NCI-H1105 treated with DMSO at 0.1 percent for 48 hours (cell line): ENCODE measurements around the gene RASA4.
"Not testable (repeated sequence)": the region's sequence is repeated elsewhere in the genome, so short reads cannot be mapped to it uniquely, and the experiment has no call there.

Experiments used
- DNase-seq: peaks from one replicate; lab custom pipeline; 2025; lab: John Stamatoyannopoulos, UW

RASA4 gene

DNA sequence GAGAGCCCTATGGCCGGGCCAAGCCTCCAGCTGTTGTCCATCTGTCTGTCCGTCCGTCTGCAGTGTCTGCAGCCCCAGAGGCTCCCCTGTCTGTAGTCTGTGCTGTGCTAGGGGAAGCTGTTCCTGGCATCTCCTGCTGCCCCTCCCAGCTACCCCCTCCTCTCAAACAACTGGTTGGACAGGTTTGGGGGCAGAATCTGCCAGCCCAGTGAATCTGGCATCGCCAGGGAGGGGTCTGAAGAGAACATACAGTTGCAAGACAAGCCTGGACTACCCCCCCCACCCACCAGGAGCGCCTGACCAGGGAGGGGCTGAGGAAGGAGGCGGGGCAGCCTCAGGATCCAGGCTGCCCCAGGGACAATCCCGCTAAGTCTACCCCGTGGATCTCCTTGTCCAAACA, 73.0 kb downstream of the RASA4 start, which contains the start of gene UPK3BL2:
Gene UPK3BL2, minus strand, starts transcription at position 101 of the 400 bp plus-strand sequence. Its CDS starts 60 bp downstream, at position 41.
- not testable (repeated sequence) for DNase-seq

GRCh38 chr7:102542771-102543170, 73.8 kb downstream of the RASA4 start:
- not testable (repeated sequence) for DNase-seq

GRCh38 chr7:102542083-102542482, 74.5 kb downstream of the RASA4 start:
- DNase-seq = not testable (repeated sequence)

- not testable (repeated sequence) for DNase-seq
Observed at GRCh38 chr7:102540604-102541003, 76.0 kb downstream of the RASA4 start.

DNA sequence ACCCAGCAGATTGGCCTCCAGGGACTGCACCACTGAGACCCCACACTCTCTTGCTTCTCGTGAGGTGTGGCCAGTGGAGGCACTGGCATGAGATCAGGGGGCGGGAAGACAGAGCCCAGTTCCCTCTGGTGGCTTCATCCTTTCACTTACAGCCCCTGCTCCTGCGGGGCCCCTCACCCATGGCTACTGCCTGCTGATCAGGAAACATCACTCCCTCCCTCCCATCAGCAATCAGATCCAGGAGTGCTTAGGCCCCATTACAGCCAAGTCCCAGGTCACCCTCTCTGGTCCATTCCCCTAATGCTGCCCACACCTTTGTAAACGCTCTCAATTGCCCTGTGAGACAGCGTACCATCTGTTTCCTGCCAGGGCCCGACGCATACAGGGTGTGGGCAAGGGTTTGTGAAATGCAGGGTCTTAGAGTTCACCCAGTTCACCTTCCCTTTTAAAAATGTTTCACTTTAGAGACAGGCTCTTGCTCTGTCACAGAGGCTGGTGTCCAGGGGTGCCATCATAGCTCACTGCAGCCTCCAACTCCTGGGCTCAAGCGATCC, 81.4 kb downstream of the RASA4 start:
- not testable (repeated sequence) for DNase-seq

DNA sequence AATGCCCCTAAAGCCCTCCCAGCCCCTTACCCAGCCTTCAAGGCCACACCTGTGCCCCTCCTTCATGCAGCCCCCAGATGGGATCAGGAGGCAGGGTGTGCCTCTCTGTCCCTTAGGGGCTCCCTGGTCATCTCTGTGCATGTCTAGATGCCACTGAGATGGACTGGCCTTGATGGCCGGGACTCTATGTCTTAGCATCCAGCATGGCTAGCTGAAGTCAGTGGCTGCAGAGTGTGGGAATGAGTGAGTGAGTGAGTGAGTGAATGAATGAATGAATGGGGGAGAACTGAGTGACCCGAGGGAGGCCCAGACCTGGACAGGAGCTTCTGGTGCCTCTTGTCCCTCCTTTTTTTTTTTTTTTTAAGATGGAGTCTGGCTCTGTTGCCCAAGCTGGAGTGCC, 84.4 kb downstream of the RASA4 start:
- DNase-seq = not testable (repeated sequence)

DNA sequence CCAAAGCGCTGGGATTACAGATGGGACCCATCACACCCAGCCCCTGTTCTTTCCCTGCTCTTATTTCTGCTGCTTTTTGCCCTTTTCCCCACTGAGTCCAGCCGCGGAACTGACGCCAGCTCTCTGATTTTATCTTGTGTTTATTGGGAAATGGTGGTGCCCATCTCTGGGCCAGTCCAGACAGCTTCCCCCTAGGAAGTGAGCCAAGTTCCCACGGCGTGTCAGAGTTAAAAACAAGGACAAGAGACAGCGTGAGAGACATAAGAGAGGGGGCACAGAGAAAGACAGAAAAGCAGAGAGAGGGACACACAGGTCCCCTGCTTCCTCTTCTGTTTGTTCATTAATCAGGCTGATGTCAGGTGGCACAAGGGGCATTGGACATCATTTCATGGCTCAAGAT, 85.0 kb downstream of the RASA4 start:
- DNase-seq = not testable (repeated sequence)

DNA sequence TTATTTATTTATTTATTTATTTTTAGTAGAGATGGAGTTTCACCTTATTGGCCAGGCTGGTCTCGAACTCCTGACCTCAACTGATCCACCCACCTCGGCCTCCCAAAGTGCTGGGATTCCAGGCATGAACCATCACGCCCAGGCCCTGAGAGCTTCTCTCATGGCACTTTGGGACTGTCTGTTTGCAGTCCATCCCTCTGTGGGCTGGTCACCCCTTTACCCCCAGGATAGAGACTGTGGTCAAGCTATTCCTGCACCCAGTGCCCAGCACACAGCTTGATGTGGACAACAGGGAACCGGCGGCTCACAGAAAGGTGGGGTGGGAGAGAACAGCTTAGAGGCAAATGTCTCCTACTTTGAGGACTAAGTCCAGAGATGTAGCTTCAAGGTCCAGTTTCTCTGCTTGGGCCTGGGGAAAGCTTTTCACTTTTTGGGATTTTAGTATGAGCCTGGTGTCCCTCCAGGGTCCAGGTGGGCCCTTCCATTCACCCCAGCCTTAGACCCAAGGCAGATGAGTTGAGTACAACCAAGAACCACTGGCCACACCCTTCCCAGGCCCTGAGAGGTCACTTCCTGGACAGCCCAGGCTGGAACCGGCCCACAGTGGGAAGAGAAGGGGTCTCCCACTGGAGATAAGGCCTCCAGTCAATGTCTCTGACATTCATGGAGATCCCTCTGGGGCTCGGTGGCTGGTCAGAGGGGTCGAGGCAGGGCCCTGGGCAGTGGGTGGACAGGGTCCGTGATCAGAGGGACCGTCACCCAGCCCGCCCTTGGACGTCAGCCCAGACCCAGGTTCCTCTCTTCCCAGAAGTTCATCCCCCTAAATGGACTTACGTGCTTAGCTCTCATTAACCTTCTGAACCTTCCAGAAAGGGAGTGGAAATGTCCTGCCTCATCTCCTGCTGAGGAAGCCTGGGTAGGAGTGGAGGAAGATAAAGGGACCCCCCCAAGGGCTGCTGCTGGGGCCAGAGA, 88.4 kb downstream of the RASA4 start:
- DNase-seq = not testable (repeated sequence)

DNA sequence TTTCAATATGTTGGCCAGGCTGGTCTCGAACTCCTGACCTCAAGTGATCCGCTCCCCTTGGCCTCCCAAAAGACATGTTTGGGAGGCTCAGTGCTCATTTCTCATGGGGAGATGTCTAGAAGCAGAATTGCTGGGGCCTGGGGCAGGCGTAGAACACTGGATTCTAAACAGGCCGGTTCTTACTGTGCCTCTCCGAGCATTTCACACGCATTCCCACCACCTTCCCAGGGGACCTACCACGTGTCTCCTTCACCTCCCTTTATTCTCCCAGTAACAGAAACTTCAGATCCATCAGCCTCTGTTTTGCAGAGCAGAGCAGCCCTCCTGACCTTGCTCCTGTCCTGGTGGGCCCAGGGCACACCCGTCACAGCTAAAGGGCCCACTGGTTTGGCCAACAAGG, 89.4 kb downstream of the RASA4 start:
- DNase-seq = not testable (repeated sequence)

- not testable (repeated sequence) for DNase-seq
Observed at GRCh38 chr7:102524803-102525202, 91.8 kb downstream of the RASA4 start.
